ENCODE data around the gene MAS1. TPM values are rescaled to one million over a fixed set of nuclear protein-coding genes. Genes with fewer than 3 reads are reported as not detected.

MAS1 gene
- total and polyA plus RNA-seq, 4 donors = under 0.01 TPM; not detected in 3

DNA sequence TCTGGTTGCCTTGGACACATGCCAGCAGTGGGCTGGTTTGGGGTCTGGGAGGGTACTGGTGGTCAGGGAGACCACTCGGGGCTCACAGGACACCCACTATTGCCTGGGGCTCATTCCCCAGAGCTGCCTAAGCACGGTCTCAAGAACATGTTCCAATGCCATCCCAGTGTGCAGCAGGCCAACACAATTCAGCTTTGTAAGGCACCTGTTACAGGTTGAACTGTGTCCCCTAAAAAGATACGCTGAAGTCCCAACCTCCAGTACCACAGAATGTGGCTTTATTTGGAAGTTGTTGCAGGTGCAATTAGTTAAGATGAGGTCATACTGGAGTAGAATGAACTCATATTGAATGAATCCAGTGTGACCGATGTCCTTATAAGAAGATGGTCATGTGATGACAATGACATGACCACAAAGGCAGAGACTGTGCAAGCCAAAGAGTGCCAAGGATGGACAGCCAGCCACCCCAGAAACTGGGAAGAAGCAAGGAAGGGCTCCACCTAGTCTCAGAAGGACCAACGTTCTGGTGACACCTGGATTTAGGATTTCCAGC lies 13.5 kb upstream of the MAS1 start (continued):
- TF ChIP-seq GABPA (IDR thresholded peaks at IDR 0.05 in 1 of 2, conservative IDR thresholded peaks at IDR 0.05 in 1 of 2) (no peak), TAF1 (conservative IDR thresholded peaks at IDR 0.05) (no peak), CTCF (IDR thresholded peaks at IDR 0.05; ENCODE audit: low read depth, low read length, missing input control) (no peak)

DNA sequence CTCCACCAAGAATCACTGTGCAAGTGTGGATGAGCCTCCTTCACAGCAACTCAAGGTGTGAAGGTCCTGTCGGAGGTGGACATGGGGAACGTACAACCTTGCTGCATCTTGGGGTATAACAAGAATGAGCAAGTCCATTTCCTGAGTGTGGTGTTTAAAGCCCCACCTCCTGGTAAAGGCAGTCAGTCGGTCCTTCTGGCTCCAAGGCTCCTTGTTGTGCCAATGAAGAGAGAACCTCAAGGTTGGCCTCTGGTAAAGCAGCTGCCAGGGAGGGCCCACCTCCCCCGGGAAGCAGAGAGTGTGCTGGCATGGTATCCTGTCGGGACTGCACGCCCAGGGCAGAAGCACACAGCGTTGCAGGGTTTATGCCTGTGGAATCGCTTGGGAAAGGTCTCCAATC lies 12.4 kb upstream of the MAS1 start:
- TF ChIP-seq RAD21 (IDR thresholded peaks at IDR 0.05) (no peak), GABPA (IDR thresholded peaks at IDR 0.05 in 1 of 2, conservative IDR thresholded peaks at IDR 0.05 in 1 of 2) (no peak), HNF4G (IDR thresholded peaks at IDR 0.05) (no peak), HNF4A (conservative IDR thresholded peaks at IDR 0.05) (no peak), FOXA2 (IDR thresholded peaks at IDR 0.05) (no peak), EGR1 (IDR thresholded peaks at IDR 0.05; ENCODE audit: low read depth in 2 of 2) (no peak), NR2F2 (IDR thresholded peaks at IDR 0.05) (no peak), RXRA (IDR thresholded peaks at IDR 0.05) (no peak), JUND (IDR thresholded peaks at IDR 0.05) (no peak), TAF1 (conservative IDR thresholded peaks at IDR 0.05) (no peak)
- TF ChIP-seq, protein P1, sequence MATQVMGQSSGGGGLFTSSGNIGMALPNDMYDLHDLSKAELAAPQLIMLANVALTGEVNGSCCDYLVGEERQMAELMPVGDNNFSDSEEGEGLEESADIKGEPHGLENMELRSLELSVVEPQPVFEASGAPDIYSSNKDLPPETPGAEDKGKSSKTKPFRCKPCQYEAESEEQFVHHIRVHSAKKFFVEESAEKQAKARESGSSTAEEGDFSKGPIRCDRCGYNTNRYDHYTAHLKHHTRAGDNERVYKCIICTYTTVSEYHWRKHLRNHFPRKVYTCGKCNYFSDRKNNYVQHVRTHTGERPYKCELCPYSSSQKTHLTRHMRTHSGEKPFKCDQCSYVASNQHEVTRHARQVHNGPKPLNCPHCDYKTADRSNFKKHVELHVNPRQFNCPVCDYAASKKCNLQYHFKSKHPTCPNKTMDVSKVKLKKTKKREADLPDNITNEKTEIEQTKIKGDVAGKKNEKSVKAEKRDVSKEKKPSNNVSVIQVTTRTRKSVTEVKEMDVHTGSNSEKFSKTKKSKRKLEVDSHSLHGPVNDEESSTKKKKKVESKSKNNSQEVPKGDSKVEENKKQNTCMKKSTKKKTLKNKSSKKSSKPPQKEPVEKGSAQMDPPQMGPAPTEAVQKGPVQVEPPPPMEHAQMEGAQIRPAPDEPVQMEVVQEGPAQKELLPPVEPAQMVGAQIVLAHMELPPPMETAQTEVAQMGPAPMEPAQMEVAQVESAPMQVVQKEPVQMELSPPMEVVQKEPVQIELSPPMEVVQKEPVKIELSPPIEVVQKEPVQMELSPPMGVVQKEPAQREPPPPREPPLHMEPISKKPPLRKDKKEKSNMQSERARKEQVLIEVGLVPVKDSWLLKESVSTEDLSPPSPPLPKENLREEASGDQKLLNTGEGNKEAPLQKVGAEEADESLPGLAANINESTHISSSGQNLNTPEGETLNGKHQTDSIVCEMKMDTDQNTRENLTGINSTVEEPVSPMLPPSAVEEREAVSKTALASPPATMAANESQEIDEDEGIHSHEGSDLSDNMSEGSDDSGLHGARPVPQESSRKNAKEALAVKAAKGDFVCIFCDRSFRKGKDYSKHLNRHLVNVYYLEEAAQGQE (IDR thresholded peaks at IDR 0.05) = no peak
- TF ChIP-seq, protein P2, sequence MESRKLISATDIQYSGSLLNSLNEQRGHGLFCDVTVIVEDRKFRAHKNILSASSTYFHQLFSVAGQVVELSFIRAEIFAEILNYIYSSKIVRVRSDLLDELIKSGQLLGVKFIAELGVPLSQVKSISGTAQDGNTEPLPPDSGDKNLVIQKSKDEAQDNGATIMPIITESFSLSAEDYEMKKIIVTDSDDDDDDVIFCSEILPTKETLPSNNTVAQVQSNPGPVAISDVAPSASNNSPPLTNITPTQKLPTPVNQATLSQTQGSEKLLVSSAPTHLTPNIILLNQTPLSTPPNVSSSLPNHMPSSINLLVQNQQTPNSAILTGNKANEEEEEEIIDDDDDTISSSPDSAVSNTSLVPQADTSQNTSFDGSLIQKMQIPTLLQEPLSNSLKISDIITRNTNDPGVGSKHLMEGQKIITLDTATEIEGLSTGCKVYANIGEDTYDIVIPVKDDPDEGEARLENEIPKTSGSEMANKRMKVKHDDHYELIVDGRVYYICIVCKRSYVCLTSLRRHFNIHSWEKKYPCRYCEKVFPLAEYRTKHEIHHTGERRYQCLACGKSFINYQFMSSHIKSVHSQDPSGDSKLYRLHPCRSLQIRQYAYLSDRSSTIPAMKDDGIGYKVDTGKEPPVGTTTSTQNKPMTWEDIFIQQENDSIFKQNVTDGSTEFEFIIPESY (IDR thresholded peaks at IDR 0.05) = no peak
- no peak overlapping the region for H3K9ac ChIP-seq (ENCODE audit: low read depth in 1 of 2, low read length in 2 of 2)
- no peak overlapping the region for H3K27ac ChIP-seq (ENCODE audit: low read depth in 1 of 2, low read length in 2 of 2)
- no peaks in the 10 kb centered on the region for H3K36me3 ChIP-seq (ENCODE audit: control insufficient read depth in 4 of 4, insufficient read depth in 3 of 4, low read depth in 1 of 4, low read length in 3 of 4)
- no peaks in the 10 kb centered on the region for H3K27me3 ChIP-seq (ENCODE audit: control insufficient read depth in 4 of 4, insufficient read depth in 4 of 4, low read length in 3 of 4)
- H3K4me1 ChIP-seq (ENCODE audit: control insufficient read depth in 4 of 4, insufficient read depth in 4 of 4, low read length in 3 of 4) = peaks cover 0 to 4% (median 1%) of the 10 kb centered on the region in 4 donors
- no peaks in the 10 kb centered on the region for H3K9me3 ChIP-seq (ENCODE audit: control insufficient read depth in 4 of 4, low read length in 3 of 4)
- WGBS = 91% methylated on average over 8 of the region's 8 CpGs
- no peak for DNase-seq (ENCODE audit: low spot score)
- H3K4me3 ChIP-seq (ENCODE audit: low read depth in 1 of 3, low read length in 3 of 3) = no peak overlapping the region

DNA sequence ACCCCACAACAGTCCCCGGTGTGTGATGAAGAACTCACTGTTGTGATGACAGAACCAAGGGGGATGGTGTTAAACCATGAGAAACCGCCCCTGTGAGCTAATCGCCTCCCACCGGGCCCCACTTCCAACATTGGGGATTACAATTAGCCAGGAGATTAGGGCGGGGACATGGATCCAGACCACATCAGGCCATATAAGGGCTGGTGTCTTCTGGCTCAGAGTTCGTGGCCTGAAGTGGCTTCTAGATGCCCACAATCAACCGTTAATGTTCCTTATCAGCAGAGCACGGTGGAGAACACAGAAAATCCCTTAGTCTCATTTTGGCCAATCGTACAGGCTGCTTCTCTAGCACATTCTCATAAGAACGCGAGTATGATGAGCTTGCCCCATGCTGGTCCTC lies 10.9 kb upstream of the MAS1 start:
- H3K27ac ChIP-seq (ENCODE audit: low read depth in 1 of 2, low read length in 2 of 2) = no peak overlapping the region
- no peaks in the 10 kb centered on the region for H3K36me3 ChIP-seq (ENCODE audit: control insufficient read depth in 4 of 4, insufficient read depth in 3 of 4, low read depth in 1 of 4, low read length in 3 of 4)
- H3K9ac ChIP-seq (ENCODE audit: low read depth in 1 of 2, low read length in 2 of 2) = no peak overlapping the region
- H3K27me3 ChIP-seq (ENCODE audit: control insufficient read depth in 4 of 4, insufficient read depth in 4 of 4, low read length in 3 of 4) = no peaks in the 10 kb centered on the region
- H3K9me3 ChIP-seq (ENCODE audit: control insufficient read depth in 4 of 4, low read length in 3 of 4) = no peaks in the 10 kb centered on the region
- H3K4me1 ChIP-seq (ENCODE audit: control insufficient read depth in 4 of 4, insufficient read depth in 4 of 4, low read length in 3 of 4) = peaks cover 0 to 4% (median 1%) of the 10 kb centered on the region in 4 donors
- peak; percentile 1 for DNase-seq (ENCODE audit: low spot score)
- TF ChIP-seq JUND (IDR thresholded peaks at IDR 0.05) = no peak
- TF ChIP-seq RXRA (IDR thresholded peaks at IDR 0.05) = no peak
- TF ChIP-seq RAD21 (IDR thresholded peaks at IDR 0.05) = no peak
- no peak for TF ChIP-seq YY1 (IDR thresholded peaks at IDR 0.05)
- no peak for TF ChIP-seq CTCF (IDR thresholded peaks at IDR 0.05; ENCODE audit: low read depth, low read length, missing input control)
- TF ChIP-seq HNF4G (IDR thresholded peaks at IDR 0.05) = no peak
- no peak for TF ChIP-seq EGR1 (IDR thresholded peaks at IDR 0.05; ENCODE audit: low read depth in 2 of 2)
- no peak overlapping the region for H3K4me3 ChIP-seq (ENCODE audit: low read depth in 1 of 3, low read length in 3 of 3)
- 90% methylated on average over 11 of the region's 11 CpGs for WGBS

All from liver (tissue), 9 donors.